H9 (cell line): Measurements from ENCODE around the gene TENM3. TPM values are rescaled to one million over a fixed set of nuclear protein-coding genes. Genes with fewer than 3 reads are reported as not detected.

Experiments used
- DNase-seq: peaks from one replicate; pipeline ENCODE4 v3.0.0-alpha.2; 2017
- H2AFZ ChIP-seq: one replicate; pipeline ENCODE4 v1.6.1; 2013; ENCODE audit warnings: mild to moderate bottlenecking, low read length, control low read depth, moderate library complexity
- H2AK5ac ChIP-seq: 2 replicates; pipeline ENCODE4 v1.6.1; 2013; ENCODE audit warnings: low read length, control low read depth, mixed read lengths; ENCODE audit not compliant: insufficient read length
- H2BK120ac ChIP-seq: one replicate; pipeline ENCODE4 v1.6.1; 2013; ENCODE audit warnings: low read depth, mild to moderate bottlenecking, low read length, control low read depth, inconsistent platforms; ENCODE audit not compliant: poor library complexity, severe bottlenecking
- H2BK12ac ChIP-seq: 2 replicates; pipeline ENCODE4 v1.6.1; 2013; ENCODE audit warnings: low read length, control low read depth, mixed read lengths, low read depth; ENCODE audit not compliant: insufficient read length
- H2BK15ac ChIP-seq: 2 replicates; pipeline ENCODE4 v1.6.1; 2013; ENCODE audit warnings: low read depth, low read length, control low read depth
- H2BK20ac ChIP-seq: one replicate; pipeline ENCODE4 v1.6.1; 2013; ENCODE audit warnings: low read depth, mild to moderate bottlenecking, low read length, control low read depth, inconsistent platforms; ENCODE audit not compliant: poor library complexity, severe bottlenecking
- H2BK5ac ChIP-seq: 2 replicates; pipeline ENCODE4 v1.6.1; 2013; ENCODE audit warnings: low read length, control low read depth, mixed read lengths; ENCODE audit not compliant: insufficient read length
- H3K14ac ChIP-seq: 2 replicates; pipeline ENCODE4 v1.6.1; 2013; ENCODE audit warnings: low read length, control low read depth; ENCODE audit not compliant: insufficient read depth
- H3K18ac ChIP-seq: 2 replicates; pipeline ENCODE4 v1.6.1; 2013; ENCODE audit warnings: low read depth, mild to moderate bottlenecking, mixed read lengths, low read length, control low read depth; ENCODE audit not compliant: insufficient read length
- H3K23ac ChIP-seq: 2 replicates; pipeline ENCODE4 v1.6.1; 2013; ENCODE audit warnings: low read length, control low read depth, mixed read lengths, low read depth; ENCODE audit not compliant: insufficient read length
- H3K23me2 ChIP-seq: 2 replicates; pipeline ENCODE4 v1.6.1; 2013; ENCODE audit warnings: low read depth, mild to moderate bottlenecking, mixed read lengths, low read length, control low read depth; ENCODE audit not compliant: insufficient read length, poor library complexity, severe bottlenecking
- H3K27ac ChIP-seq: 2 replicates; pipeline ENCODE4 v1.5.1; 2013; ENCODE audit warnings: low read length, control low read depth, mixed read lengths, low read depth; ENCODE audit not compliant: insufficient read length
- H3K27me3 ChIP-seq: 2 replicates; pipeline ENCODE4 v1.6.1; 2013; ENCODE audit warnings: low read length, control low read depth, inconsistent platforms; ENCODE audit not compliant: insufficient read depth
- H3K4ac ChIP-seq: 2 replicates; pipeline ENCODE4 v1.6.1; 2013; ENCODE audit warnings: low read depth, mild to moderate bottlenecking, control low read depth, inconsistent platforms, low read length, moderate library complexity
- H3K4me1 ChIP-seq: 2 replicates; pipeline ENCODE4 v1.6.1; 2013; ENCODE audit warnings: low read length, control low read depth, inconsistent platforms; ENCODE audit not compliant: insufficient read depth
- H3K4me2 ChIP-seq: 2 replicates; pipeline ENCODE4 v1.6.1; 2013; ENCODE audit warnings: low read length, control low read depth, mixed read lengths; ENCODE audit not compliant: insufficient read length, insufficient read depth
- H3K56ac ChIP-seq: 2 replicates; pipeline ENCODE4 v1.6.1; 2013; ENCODE audit warnings: low read depth, mild to moderate bottlenecking, mixed read lengths, low read length, control low read depth; ENCODE audit not compliant: insufficient read length
- H3K79me1 ChIP-seq: 2 replicates; pipeline ENCODE4 v1.6.1; 2013; ENCODE audit warnings: low read depth, mild to moderate bottlenecking, moderate library complexity, low read length, control low read depth, inconsistent platforms; ENCODE audit not compliant: insufficient read depth, poor library complexity, severe bottlenecking
- H3K79me2 ChIP-seq: 2 replicates; pipeline ENCODE4 v1.6.1; 2013; ENCODE audit warnings: low read length, control low read depth, inconsistent platforms; ENCODE audit not compliant: insufficient read depth
- H3K9ac ChIP-seq: 2 replicates; pipeline ENCODE4 v1.6.1; 2013; ENCODE audit warnings: low read length, control low read depth, mixed read lengths; ENCODE audit not compliant: insufficient read length; ENCODE audit errors: extremely low read depth
- H3K9me3 ChIP-seq: one replicate; pipeline ENCODE4 v1.6.1; 2013; ENCODE audit warnings: low read depth, low read length, inconsistent platforms; ENCODE audit not compliant: control insufficient read depth
- H3T11ph ChIP-seq: one replicate; pipeline ENCODE4 v1.6.1; 2013; ENCODE audit warnings: mild to moderate bottlenecking, low read length, control low read depth, inconsistent platforms
- H4K20me1 ChIP-seq: one replicate; pipeline ENCODE4 v1.6.1; 2013; ENCODE audit not compliant: control insufficient read depth, insufficient read length, insufficient read depth
- H4K5ac ChIP-seq: 2 replicates; pipeline ENCODE4 v1.6.1; 2013; ENCODE audit warnings: low read depth, mild to moderate bottlenecking, mixed read lengths, low read length, control low read depth; ENCODE audit not compliant: insufficient read length
- H4K8ac ChIP-seq: replicated peaks from 2 replicates; pipeline ENCODE4 v1.6.1; 2013; ENCODE audit warnings: low read length, control low read depth, mixed read lengths, low read depth; ENCODE audit not compliant: insufficient read length
- H4K91ac ChIP-seq: 2 replicates; pipeline ENCODE4 v1.6.1; 2013; ENCODE audit warnings: low read depth, mild to moderate bottlenecking, moderate library complexity, mixed read lengths, low read length, control low read depth; ENCODE audit not compliant: insufficient read length
- H3K27ac Mint-ChIP-seq, 3 experiments: 2 replicates in 2 of 3; 3 replicates in 1 of 3; pipeline ENCODE4 v1.8.0; 2020 to 2021; ENCODE audit warnings: mixed read lengths in 3 of 3, mild to moderate bottlenecking in 1 of 3, moderate library complexity in 1 of 3
- H3K27me3 Mint-ChIP-seq: 2 replicates; pipeline ENCODE4 v1.8.0; 2021; ENCODE audit warnings: low read depth, mild to moderate bottlenecking, moderate library complexity, mixed read lengths
- H3K36me3 Mint-ChIP-seq, 3 experiments: 2 replicates in 2 of 3; 3 replicates in 1 of 3; pipeline ENCODE4 v1.8.0; 2020 to 2021; ENCODE audit warnings: low read depth in 3 of 3, mixed read lengths in 3 of 3; ENCODE audit not compliant: insufficient read depth in 1 of 3
- H3K4me1 Mint-ChIP-seq, 2 experiments: 2 replicates each; pipeline ENCODE4 v1.8.0; 2020; ENCODE audit warnings: mixed read lengths in 2 of 2
- H3K4me3 Mint-ChIP-seq, 2 experiments: 2 replicates in 1 of 2; 3 replicates in 1 of 2; pipeline ENCODE4 v1.8.0; 2020 to 2021; ENCODE audit warnings: mild to moderate bottlenecking in 2 of 2, mixed read lengths in 2 of 2, moderate library complexity in 1 of 2
- H3K9me3 Mint-ChIP-seq, 2 experiments: 2 replicates in 1 of 2; 3 replicates in 1 of 2; pipeline ENCODE4 v1.8.0; 2020; ENCODE audit warnings: mild to moderate bottlenecking in 2 of 2, mixed read lengths in 2 of 2, moderate library complexity in 1 of 2
- CTCF ChIP-seq: fragments of 200-600 bp; sonication (generic); conservative IDR thresholded peaks from 3 replicates; pipeline ENCODE4 v1.8.0; 2021; ENCODE audit warnings: antibody characterized with exemption, mild to moderate bottlenecking
- WGBS: extraction: QIAGEN DNeasy Blood & Tissue Kit; methylation state at CpG from one replicate; pipeline ENCODE4 v1.1.7; 2013; ENCODE audit warnings: missing lambda C conversion rate, low lambda C conversion rate, mixed read lengths; ENCODE audit not compliant: insufficient read length; ENCODE audit errors: extremely low coverage; 5-methylcytosine and 5-hydroxymethylcytosine counted together
- total RNA-seq: library from RNA; stranded (reverse); gene quantifications from 2 replicates; pipeline ENCODE4 v1.2.1, GENCODE V29; 2021

TENM3 gene
- total RNA-seq, 1 experiment from 2014 or later, result 49.6 TPM

- no CpG with 5 or more reads among the region's 7 CpGs for WGBS
- Histone ChIP-seq H2BK12ac (no peak overlapping the region), H3K4me2 (no peak overlapping the region), H3K27ac (no peak overlapping the region), H3K4me1 (no peaks in the 10 kb centered on the region), H3K27me3 (no peaks in the 10 kb centered on the region), H2BK20ac (no peak overlapping the region), H3K79me2 (no peaks in the 10 kb centered on the region), H3K79me1 (no peaks in the 10 kb centered on the region), H2BK15ac (no peak overlapping the region), H4K20me1 (no peaks in the 10 kb centered on the region), H3K4ac (no peak overlapping the region), H3K9ac (no peak overlapping the region), H3K14ac (no peak overlapping the region), H4K91ac (no peak overlapping the region), H4K8ac (no peak overlapping the region), H2AFZ (no peak overlapping the region), H2AK5ac (no peak overlapping the region), H2BK120ac (no peak overlapping the region), H3K23me2 (no peaks in the 10 kb centered on the region), H3K23ac (no peak overlapping the region), H3K56ac (no peak overlapping the region), H3K9me3 (no peaks in the 10 kb centered on the region), H4K5ac (no peak overlapping the region), H3T11ph (no peak overlapping the region), H3K18ac (no peak overlapping the region), H2BK5ac (no peak overlapping the region)
- no peaks in the 10 kb centered on the region for H3K27me3 Mint-ChIP-seq
- TF ChIP-seq CTCF, result no peak
- peaks cover 33 to 47% (median 44%) of the 10 kb centered on the region in 3 experiments for H3K36me3 Mint-ChIP-seq
- no peak for DNase-seq
- 0 out of 7 replicates have a peak overlapping the region, but pooled peaks of 1 of the 3 experiments have one; percentile 16 for H3K27ac Mint-ChIP-seq
- no peak overlapping the region for H3K4me3 Mint-ChIP-seq
- peaks cover 6 to 11% of the 10 kb centered on the region in 2 experiments for H3K9me3 Mint-ChIP-seq
- no peaks in the 10 kb centered on the region for H3K4me1 Mint-ChIP-seq
Measured at GRCh38 chr4:182788201-182788600, 545.0 kb downstream of the TENM3 start.
